Transverse colon (tissue), 4 donors: ENCODE results near the gene GTPBP3. TPM values are rescaled to one million over a fixed set of nuclear protein-coding genes. Genes with fewer than 3 reads are reported as not detected.

ENCODE experiments used
- DNase-seq: peaks from one replicate; pipeline ENCODE4 v3.0.0-alpha.2; 2019
- H3K27ac ChIP-seq, 4 donors: fragments of 200-600 bp; sonication (generic); 2 replicates each; pipeline ENCODE4 v1.5.1; 2016 to 2018; ENCODE audit warnings: inconsistent platforms in 4 of 4
- H3K27me3 ChIP-seq: fragments of 200-600 bp; sonication (generic); 2 replicates; pipeline ENCODE4 v1.5.1; 2017; ENCODE audit warnings: inconsistent platforms
- H3K36me3 ChIP-seq, 4 donors: fragments of 200-600 bp; sonication (generic); 2 replicates each; pipeline ENCODE4 v1.5.1; 2017 to 2019; ENCODE audit warnings: inconsistent platforms in 4 of 4
- H3K4me1 ChIP-seq, 4 donors: fragments of 200-600 bp; sonication (generic); 2 replicates each; pipeline ENCODE4 v1.5.1; 2017 to 2020; ENCODE audit warnings: inconsistent platforms in 4 of 4
- H3K4me3 ChIP-seq, 4 donors: fragments of 200-600 bp; sonication (generic); 1 replicate in 1 of 4; 2 replicates in 3 of 4; pipeline versions ENCODE4 v1.5.1 to v1.6.1; 2017 to 2019; ENCODE audit warnings: inconsistent platforms in 4 of 4
- H3K9me3 ChIP-seq, 2 donors: fragments of 200-600 bp; sonication (generic); 2 replicates each; pipeline ENCODE4 v1.5.1; 2017 to 2019; ENCODE audit warnings: inconsistent platforms in 2 of 2
- CTCF ChIP-seq, 5 experiments: fragments of 200-600 bp in 3 of 5; fragments of 450-650 bp in 2 of 5; sonication (generic) in 3 of 5; IDR thresholded peaks; 1 replicate in 2 of 5; 2 replicates in 3 of 5; pipeline ENCODE4 v1.5.1; 2016 to 2017; ENCODE audit warnings: antibody characterized with exemption in 5 of 5, inconsistent platforms in 3 of 5, mild to moderate bottlenecking in 2 of 5, moderate library complexity in 1 of 5
- EP300 ChIP-seq: sonication (generic); formaldehyde crosslinking; IDR thresholded peaks from one replicate; pipeline ENCODE4 v1.6.1; 2017; ENCODE audit warnings: antibody characterized with exemption, low read depth
- POLR2A ChIP-seq: fragments of 450-650 bp; IDR thresholded peaks from one replicate; pipeline ENCODE4 v1.6.1; 2016; ENCODE audit warnings: antibody characterized with exemption, mild to moderate bottlenecking, moderate library complexity
- POLR2AphosphoS5 ChIP-seq, 3 donors: sonication (generic); formaldehyde crosslinking; IDR thresholded peaks; one replicate each; pipeline ENCODE4 v1.6.1; 2016; ENCODE audit warnings: antibody characterized with exemption in 3 of 3
- WGBS, 2 donors: methylation state at CpG; one replicate each; pipeline ENCODE4 v1.1.5; 2018; ENCODE audit warnings: low coverage in 1 of 2; 5-methylcytosine and 5-hydroxymethylcytosine counted together
- in situ Hi-C, 4 donors: fragments of 200-750 bp; cut with MboI; loops; one replicate each; pipeline versions ENCODE4 v1.15.0 to v1.15.1; 2017; ENCODE audit warnings: low sequenced_read_pairs in 3 of 4, low pct_ligation_motif_present in 1 of 4, low pct_unique_long_range_greater_than_20kb in 1 of 4
- intact Hi-C: fragments of 100-400 bp; cut with DNase I; formaldehyde crosslinking; loops from one replicate; pipeline ENCODE4 v1.15.1; 2023; ENCODE audit warnings: low total_unique reads
- total RNA-seq, 4 donors: library from RNA; depleted of rRNA; stranded (reverse); fragments of >200 nt; gene quantifications; one replicate each; pipeline ENCODE4 v1.1.0, GENCODE V29; 2016

Gene GTPBP3
- total RNA-seq, 4 donors from 2014 or later: 24.7 to 206 (median 30.5) TPM

DNA sequence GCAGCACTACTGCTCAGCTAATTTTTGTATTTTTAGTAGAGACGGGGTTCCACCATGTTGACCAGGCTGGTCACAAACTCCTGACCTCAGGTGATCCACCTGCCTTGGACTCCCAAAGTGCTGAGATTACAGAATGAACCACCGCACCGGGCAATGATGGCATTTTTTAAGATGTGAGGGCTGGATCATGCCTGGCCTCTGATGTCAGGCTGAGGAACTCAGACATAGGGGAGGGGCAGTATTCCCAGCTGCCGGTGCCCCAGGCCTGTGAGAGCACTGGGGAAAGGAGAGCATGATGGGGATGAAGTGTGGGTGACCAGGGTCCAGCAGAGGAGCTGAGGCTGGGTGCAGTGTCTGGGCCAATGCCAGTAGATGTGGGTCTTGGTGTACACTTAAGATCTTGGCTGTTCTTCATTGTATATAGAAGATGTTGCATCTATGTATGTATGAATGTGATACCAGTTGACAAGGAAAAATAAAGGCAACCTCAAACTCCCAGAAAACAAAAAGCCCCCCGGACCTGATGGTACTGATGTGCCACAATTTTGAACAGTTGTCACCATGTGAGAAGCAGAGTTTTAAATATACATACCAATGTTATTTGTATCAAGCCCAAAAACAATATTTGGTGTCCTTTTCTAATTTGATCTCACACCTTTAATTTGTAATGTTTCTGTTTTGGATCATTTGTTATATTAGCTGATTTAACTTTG is 43.2 kb downstream of the GTPBP3 start:
- DNase-seq: no peak
- Histone ChIP-seq H3K27ac (no peak overlapping the region), H3K36me3 (no peaks in the 10 kb centered on the region), H3K4me3 (no peak overlapping the region), H3K27me3 (peaks cover 5% of the 10 kb centered on the region), H3K4me1 (peaks cover 0 to 7% (median 2%) of the 10 kb centered on the region in 4 donors), H3K9me3 (no peaks in the 10 kb centered on the region)
- in situ Hi-C loops (no loop called here), intact Hi-C loops (no loop called here)
- WGBS, 2 donors: 97 to 100% methylated on average over 1 to 5 of the region's 5 CpGs
- TF ChIP-seq POLR2A (no peak), POLR2AphosphoS5 (IDR thresholded peaks at IDR 0.05) (no peak), CTCF (IDR thresholded peaks at IDR 0.05) (no peak), EP300 (no peak)

GRCh38 chr19:17385878-17386611 is 48.7 kb downstream of the GTPBP3 start:
- H3K4me3 ChIP-seq: no peak overlapping the region
- peaks cover 0 to 14% (median 5%) of the 10 kb centered on the region in 4 donors for H3K4me1 ChIP-seq
- H3K27ac ChIP-seq: no peak overlapping the region
- 36 to 90% methylated on average over 4 to 18 of the region's 20 CpGs for WGBS, 2 donors
- peaks cover 14% of the 10 kb centered on the region for H3K27me3 ChIP-seq
- in situ Hi-C loops: loop anchor here in 2 of 4 donors (5.0 kb wide), 1 partner anchor 39 kb away; no protein-coding TSS in a partner anchor
- no peaks in the 10 kb centered on the region for H3K36me3 ChIP-seq
- H3K9me3 ChIP-seq: no peaks in the 10 kb centered on the region
- TF ChIP-seq EP300: no peak
- peak; percentile 84 to 93 (median 91) for TF ChIP-seq CTCF (IDR thresholded peaks at IDR 0.05)
- intact Hi-C loops: loop anchor here (2.0 kb wide), 1 partner anchor 39 kb away; no protein-coding TSS in a partner anchor
- peak; percentile 68 for DNase-seq

GRCh38 chr19:17389288-17389687 is 51.9 kb downstream of the GTPBP3 start:
- Histone ChIP-seq H3K4me3 (no peak overlapping the region), H3K27me3 (peaks cover 35% of the 10 kb centered on the region), H3K4me1 (peaks cover 0 to 16% (median 11%) of the 10 kb centered on the region in 4 donors), H3K27ac (no peak overlapping the region), H3K9me3 (no peaks in the 10 kb centered on the region), H3K36me3 (no peaks in the 10 kb centered on the region)
- no peak for TF ChIP-seq POLR2AphosphoS5 (IDR thresholded peaks at IDR 0.05)
- no peak for DNase-seq
- intact Hi-C loops (loop anchor here (1.0 kb wide), 1 partner anchor 30 kb away; no protein-coding TSS in a partner anchor), in situ Hi-C loops (loop anchor here in 2 of 4 donors (5.0 kb wide), 1 partner anchor 42 kb away; no protein-coding TSS in a partner anchor)
- 40 to 48% methylated on average over 1 of the region's 1 CpG for WGBS, 2 donors

DNA sequence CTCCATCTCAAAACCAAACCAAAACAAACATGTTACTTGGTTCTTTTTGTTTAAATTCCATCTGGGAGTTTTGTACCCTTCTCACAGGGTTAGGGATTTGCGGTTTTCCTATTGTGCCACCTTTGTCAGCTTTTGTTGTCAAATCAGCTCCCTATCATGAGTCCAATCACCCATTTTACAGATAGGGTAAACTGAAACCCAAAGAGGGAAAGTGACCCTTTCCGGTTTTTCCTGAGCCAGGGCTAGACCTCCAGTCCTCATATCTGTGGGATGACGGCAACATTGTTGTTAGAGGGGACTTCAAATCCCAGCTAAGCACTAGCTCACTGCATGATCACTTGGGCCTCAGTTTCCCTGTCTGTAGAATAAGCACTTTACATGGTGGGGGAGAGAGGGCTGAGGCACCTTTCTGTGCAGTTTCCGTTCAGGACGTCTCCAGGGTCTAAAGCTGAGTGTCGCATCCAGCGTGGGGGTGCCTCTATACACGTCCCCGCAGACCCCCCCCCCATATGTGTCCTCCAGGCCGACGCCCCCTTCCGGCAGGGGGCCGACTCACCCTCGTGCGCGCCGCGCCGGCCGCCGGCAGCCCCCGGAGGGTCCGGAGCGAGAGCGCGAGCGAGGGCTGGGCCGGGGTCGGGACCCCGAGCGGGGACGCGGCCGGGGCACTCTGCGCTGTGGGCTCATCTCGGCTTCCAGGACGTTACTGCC is 52.8 kb downstream of the GTPBP3 start:
- no peak for TF ChIP-seq CTCF (IDR thresholded peaks at IDR 0.05)
- no peak for TF ChIP-seq EP300
- no peak for TF ChIP-seq POLR2AphosphoS5 (IDR thresholded peaks at IDR 0.05)
- no peak for TF ChIP-seq POLR2A
- Histone ChIP-seq H3K27me3 (peaks cover 36% of the 10 kb centered on the region), H3K4me3 (peak overlapping the region; percentile 11 to 50 (median 30)), H3K9me3 (no peaks in the 10 kb centered on the region), H3K36me3 (no peaks in the 10 kb centered on the region), H3K27ac (peak overlapping the region in 3 of 4 donors; percentile 10 to 53 (median 45)), H3K4me1 (peaks cover 0 to 20% (median 11%) of the 10 kb centered on the region in 4 donors)
- in situ Hi-C loops (loop anchor here in 2 of 4 donors (5.0 to 10.0 kb wide), 2 partner anchors 43 to 75 kb away; partner anchors contain the start of gene NXNL1 (in 1 of the 2)), intact Hi-C loops (loop anchor here (1.0 kb wide), 1 partner anchor 31 kb away; no protein-coding TSS in a partner anchor)
- DNase-seq: no peak
- WGBS, 2 donors: 33 to 86% methylated on average over 1 to 10 of the region's 37 CpGs
